GM23338 (cell line): ENCODE measurements around the gene FRK. TPM values are rescaled to one million over a fixed set of nuclear protein-coding genes. Genes with fewer than 3 reads are reported as not detected.

ENCODE experiments used
- ATAC-seq: fragments of 200-7000 bp; cut with Tn5 transposase; 3 replicates; pipeline ENCODE4 v1.9.1; 2020
- DNase-seq: peaks from one replicate; pipeline ENCODE4 v3.0.0-alpha.2; 2015; ENCODE audit warnings: low spot score
- H2AFZ ChIP-seq: fragments of 200-600 bp; sonication (generic); 2 replicates; pipeline ENCODE4 v1.8.0; 2016; ENCODE audit warnings: antibody characterized with exemption, mild to moderate bottlenecking, moderate library complexity
- H3F3A ChIP-seq: fragments of 200-600 bp; sonication (generic); replicated peaks from 2 replicates; pipeline ENCODE4 v1.8.0; 2017; ENCODE audit warnings: antibody characterized with exemption, mixed run types, low read depth
- H3K27ac ChIP-seq: fragments of 200-600 bp; sonication (generic); 2 replicates; pipeline ENCODE4 v1.6.1; 2016; ENCODE audit warnings: low read depth
- H3K27me3 ChIP-seq: fragments of 200-600 bp; sonication (generic); 2 replicates; pipeline ENCODE4 v1.8.0; 2016; ENCODE audit warnings: mild to moderate bottlenecking, mixed run types, moderate library complexity; ENCODE audit not compliant: insufficient read depth
- H3K36me3 ChIP-seq: fragments of 200-600 bp; sonication (generic); 2 replicates; pipeline ENCODE4 v1.8.0; 2016; ENCODE audit warnings: mild to moderate bottlenecking; ENCODE audit not compliant: insufficient read depth
- H3K4me1 ChIP-seq: fragments of 200-600 bp; sonication (generic); 2 replicates; pipeline ENCODE4 v1.8.0; 2016; ENCODE audit warnings: mild to moderate bottlenecking, moderate library complexity; ENCODE audit not compliant: insufficient read depth
- H3K4me2 ChIP-seq: fragments of 200-600 bp; sonication (generic); 2 replicates; pipeline ENCODE4 v1.7.1; 2017; ENCODE audit warnings: mixed run types
- H3K4me3 ChIP-seq: fragments of 200-600 bp; sonication (generic); 2 replicates; pipeline ENCODE4 v1.6.1; 2016; ENCODE audit warnings: mixed run types
- H3K79me2 ChIP-seq: fragments of 200-600 bp; sonication (generic); replicated peaks from 2 replicates; pipeline ENCODE4 v1.8.0; 2017; ENCODE audit warnings: mild to moderate bottlenecking; ENCODE audit not compliant: insufficient read depth
- H3K9me2 ChIP-seq: fragments of 200-600 bp; sonication (generic); 2 replicates; pipeline ENCODE4 v1.8.0; 2017; ENCODE audit not compliant: insufficient read depth
- H4K20me1 ChIP-seq: fragments of 200-600 bp; sonication (generic); replicated peaks from 2 replicates; pipeline ENCODE4 v1.8.0; 2017; ENCODE audit warnings: mild to moderate bottlenecking; ENCODE audit not compliant: insufficient read depth
- H3K27ac Mint-ChIP-seq: 2 replicates; pipeline ENCODE4 v1.8.0; 2020; ENCODE audit warnings: inconsistent platforms, mild to moderate bottlenecking, moderate library complexity, mixed read lengths
- H3K27me3 Mint-ChIP-seq: 3 replicates; pipeline ENCODE4 v1.8.0; 2022; ENCODE audit warnings: low read depth, mild to moderate bottlenecking, moderate library complexity, mixed read lengths, inconsistent platforms; ENCODE audit not compliant: insufficient read depth, poor library complexity
- H3K36me3 Mint-ChIP-seq: 3 replicates; pipeline ENCODE4 v1.8.0; 2021; ENCODE audit warnings: low read depth, mild to moderate bottlenecking, inconsistent platforms, moderate library complexity, mixed read lengths
- H3K4me1 Mint-ChIP-seq: 3 replicates; pipeline ENCODE4 v1.8.0; 2020; ENCODE audit warnings: mild to moderate bottlenecking, inconsistent platforms, mixed read lengths
- H3K4me3 Mint-ChIP-seq: 3 replicates; pipeline ENCODE4 v1.8.0; 2021; ENCODE audit warnings: moderate library complexity, mild to moderate bottlenecking, inconsistent platforms, mixed read lengths
- H3K9me3 Mint-ChIP-seq: 3 replicates; pipeline ENCODE4 v1.8.0; 2020; ENCODE audit warnings: moderate library complexity, mild to moderate bottlenecking, inconsistent platforms, mixed read lengths
- CREB1 ChIP-seq: fragments of 250-450 bp; sonication (Bioruptor Pico); IDR thresholded peaks from 2 replicates; pipeline ENCODE4 v1.5.0; 2020; ENCODE audit warnings: low read depth, mild to moderate bottlenecking, moderate library complexity
- EZH2 ChIP-seq: fragments of 200-600 bp; sonication (generic); IDR thresholded peaks from one replicate; pipeline ENCODE4 v1.8.0; 2017; ENCODE audit warnings: antibody characterized with exemption, mild to moderate bottlenecking, low read depth; ENCODE audit not compliant: unreplicated experiment
- STAT1 ChIP-seq: IDR thresholded peaks from one replicate; pipeline ENCODE4 v1.6.1; 2016; ENCODE audit warnings: antibody characterized with exemption; ENCODE audit not compliant: unreplicated experiment
- ZNF114 ChIP-seq: fragments of 250-450 bp; sonication (Bioruptor Pico); IDR thresholded peaks from 2 replicates; pipeline ENCODE4 v1.5.0; 2020; ENCODE audit warnings: mild to moderate bottlenecking, moderate library complexity
- ZNF331 ChIP-seq: fragments of 250-450 bp; sonication (Bioruptor Pico); IDR thresholded peaks from 2 replicates; pipeline ENCODE4 v1.5.0; 2020; ENCODE audit warnings: low read depth, mild to moderate bottlenecking, moderate library complexity
- polyA plus RNA-seq: library from polyadenylated mRNA; unstranded; fragments of >200 nt; fragmentation: Nextera tagmentation; extraction: Ambion mirVana; gene quantifications from 2 replicates; pipeline ENCODE4 v1.2.1, GENCODE V29; 2016
- total RNA-seq: library from RNA; depleted of rRNA; stranded (reverse); fragments of >200 nt; shearing (Covaris generic); gene quantifications from 2 replicates; pipeline ENCODE4 v1.2.3, GENCODE V29; 2014
- TF ChIP-seq, protein P1 (sequence below), 2 experiments: fragments of 200-600 bp in 1 of 2; sonication (generic) in 1 of 2; conservative IDR thresholded peaks; 2 replicates each; pipeline versions ENCODE4 v1.5.1 to v1.6.1; 2016 to 2017; ENCODE audit warnings: antibody characterized with exemption in 2 of 2, low read depth in 2 of 2, mild to moderate bottlenecking in 2 of 2, moderate library complexity in 1 of 2
- TF ChIP-seq, protein P2 (sequence below): fragments of 250-450 bp; sonication (Bioruptor Pico); IDR thresholded peaks from 2 replicates; pipeline ENCODE4 v1.5.0; 2020; ENCODE audit warnings: mild to moderate bottlenecking, moderate library complexity
- TF ChIP-seq, protein P3 (sequence below): IDR thresholded peaks from one replicate; pipeline ENCODE4 v1.6.1; 2018; ENCODE audit warnings: antibody characterized with exemption; ENCODE audit not compliant: unreplicated experiment

FRK gene
- total and polyA plus RNA-seq, 2 experiments from 2014 or later = 0.06 to 0.24 TPM

DNA sequence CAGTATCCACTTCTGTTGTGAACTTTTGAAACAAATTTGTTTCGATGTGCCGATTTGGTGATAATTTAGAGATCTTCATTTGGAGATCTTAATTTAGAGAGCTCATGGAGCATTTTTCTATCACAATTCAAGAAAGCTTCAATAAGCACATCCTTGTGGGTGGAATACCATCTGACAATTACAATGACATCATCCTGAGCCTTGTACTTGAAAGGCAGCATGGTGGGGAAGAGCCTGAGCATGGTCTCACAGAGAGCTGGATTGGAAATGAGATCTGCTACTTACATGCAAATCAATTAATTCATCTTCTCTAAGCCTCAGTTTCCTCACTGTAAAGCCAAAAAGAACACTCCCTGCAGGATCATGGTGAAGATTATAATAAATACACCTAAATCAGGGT lies 75.9 kb downstream of the FRK start:
- Histone ChIP-seq H3K9me2 (no peaks in the 10 kb centered on the region), H4K20me1 (no peaks in the 10 kb centered on the region), H3K4me3 (no peak overlapping the region), H3K27ac (no peak overlapping the region), H3K4me2 (no peak overlapping the region), H3K4me1 (no peaks in the 10 kb centered on the region), H3K27me3 (no peaks in the 10 kb centered on the region), H3K79me2 (no peaks in the 10 kb centered on the region), H2AFZ (no peak overlapping the region), H3K36me3 (no peaks in the 10 kb centered on the region), H3F3A (no peaks in the 10 kb centered on the region)
- TF ChIP-seq ZNF114 = no peak
- TF ChIP-seq, protein P1, sequence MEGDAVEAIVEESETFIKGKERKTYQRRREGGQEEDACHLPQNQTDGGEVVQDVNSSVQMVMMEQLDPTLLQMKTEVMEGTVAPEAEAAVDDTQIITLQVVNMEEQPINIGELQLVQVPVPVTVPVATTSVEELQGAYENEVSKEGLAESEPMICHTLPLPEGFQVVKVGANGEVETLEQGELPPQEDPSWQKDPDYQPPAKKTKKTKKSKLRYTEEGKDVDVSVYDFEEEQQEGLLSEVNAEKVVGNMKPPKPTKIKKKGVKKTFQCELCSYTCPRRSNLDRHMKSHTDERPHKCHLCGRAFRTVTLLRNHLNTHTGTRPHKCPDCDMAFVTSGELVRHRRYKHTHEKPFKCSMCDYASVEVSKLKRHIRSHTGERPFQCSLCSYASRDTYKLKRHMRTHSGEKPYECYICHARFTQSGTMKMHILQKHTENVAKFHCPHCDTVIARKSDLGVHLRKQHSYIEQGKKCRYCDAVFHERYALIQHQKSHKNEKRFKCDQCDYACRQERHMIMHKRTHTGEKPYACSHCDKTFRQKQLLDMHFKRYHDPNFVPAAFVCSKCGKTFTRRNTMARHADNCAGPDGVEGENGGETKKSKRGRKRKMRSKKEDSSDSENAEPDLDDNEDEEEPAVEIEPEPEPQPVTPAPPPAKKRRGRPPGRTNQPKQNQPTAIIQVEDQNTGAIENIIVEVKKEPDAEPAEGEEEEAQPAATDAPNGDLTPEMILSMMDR (conservative IDR thresholded peaks at IDR 0.05; ENCODE audit: low read depth in 2 of 2) = no peak
- no peak for TF ChIP-seq EZH2
- no peak for TF ChIP-seq ZNF331 (CRISPR knock-in tag)
- TF ChIP-seq CREB1 = no peak
- TF ChIP-seq, protein P2, sequence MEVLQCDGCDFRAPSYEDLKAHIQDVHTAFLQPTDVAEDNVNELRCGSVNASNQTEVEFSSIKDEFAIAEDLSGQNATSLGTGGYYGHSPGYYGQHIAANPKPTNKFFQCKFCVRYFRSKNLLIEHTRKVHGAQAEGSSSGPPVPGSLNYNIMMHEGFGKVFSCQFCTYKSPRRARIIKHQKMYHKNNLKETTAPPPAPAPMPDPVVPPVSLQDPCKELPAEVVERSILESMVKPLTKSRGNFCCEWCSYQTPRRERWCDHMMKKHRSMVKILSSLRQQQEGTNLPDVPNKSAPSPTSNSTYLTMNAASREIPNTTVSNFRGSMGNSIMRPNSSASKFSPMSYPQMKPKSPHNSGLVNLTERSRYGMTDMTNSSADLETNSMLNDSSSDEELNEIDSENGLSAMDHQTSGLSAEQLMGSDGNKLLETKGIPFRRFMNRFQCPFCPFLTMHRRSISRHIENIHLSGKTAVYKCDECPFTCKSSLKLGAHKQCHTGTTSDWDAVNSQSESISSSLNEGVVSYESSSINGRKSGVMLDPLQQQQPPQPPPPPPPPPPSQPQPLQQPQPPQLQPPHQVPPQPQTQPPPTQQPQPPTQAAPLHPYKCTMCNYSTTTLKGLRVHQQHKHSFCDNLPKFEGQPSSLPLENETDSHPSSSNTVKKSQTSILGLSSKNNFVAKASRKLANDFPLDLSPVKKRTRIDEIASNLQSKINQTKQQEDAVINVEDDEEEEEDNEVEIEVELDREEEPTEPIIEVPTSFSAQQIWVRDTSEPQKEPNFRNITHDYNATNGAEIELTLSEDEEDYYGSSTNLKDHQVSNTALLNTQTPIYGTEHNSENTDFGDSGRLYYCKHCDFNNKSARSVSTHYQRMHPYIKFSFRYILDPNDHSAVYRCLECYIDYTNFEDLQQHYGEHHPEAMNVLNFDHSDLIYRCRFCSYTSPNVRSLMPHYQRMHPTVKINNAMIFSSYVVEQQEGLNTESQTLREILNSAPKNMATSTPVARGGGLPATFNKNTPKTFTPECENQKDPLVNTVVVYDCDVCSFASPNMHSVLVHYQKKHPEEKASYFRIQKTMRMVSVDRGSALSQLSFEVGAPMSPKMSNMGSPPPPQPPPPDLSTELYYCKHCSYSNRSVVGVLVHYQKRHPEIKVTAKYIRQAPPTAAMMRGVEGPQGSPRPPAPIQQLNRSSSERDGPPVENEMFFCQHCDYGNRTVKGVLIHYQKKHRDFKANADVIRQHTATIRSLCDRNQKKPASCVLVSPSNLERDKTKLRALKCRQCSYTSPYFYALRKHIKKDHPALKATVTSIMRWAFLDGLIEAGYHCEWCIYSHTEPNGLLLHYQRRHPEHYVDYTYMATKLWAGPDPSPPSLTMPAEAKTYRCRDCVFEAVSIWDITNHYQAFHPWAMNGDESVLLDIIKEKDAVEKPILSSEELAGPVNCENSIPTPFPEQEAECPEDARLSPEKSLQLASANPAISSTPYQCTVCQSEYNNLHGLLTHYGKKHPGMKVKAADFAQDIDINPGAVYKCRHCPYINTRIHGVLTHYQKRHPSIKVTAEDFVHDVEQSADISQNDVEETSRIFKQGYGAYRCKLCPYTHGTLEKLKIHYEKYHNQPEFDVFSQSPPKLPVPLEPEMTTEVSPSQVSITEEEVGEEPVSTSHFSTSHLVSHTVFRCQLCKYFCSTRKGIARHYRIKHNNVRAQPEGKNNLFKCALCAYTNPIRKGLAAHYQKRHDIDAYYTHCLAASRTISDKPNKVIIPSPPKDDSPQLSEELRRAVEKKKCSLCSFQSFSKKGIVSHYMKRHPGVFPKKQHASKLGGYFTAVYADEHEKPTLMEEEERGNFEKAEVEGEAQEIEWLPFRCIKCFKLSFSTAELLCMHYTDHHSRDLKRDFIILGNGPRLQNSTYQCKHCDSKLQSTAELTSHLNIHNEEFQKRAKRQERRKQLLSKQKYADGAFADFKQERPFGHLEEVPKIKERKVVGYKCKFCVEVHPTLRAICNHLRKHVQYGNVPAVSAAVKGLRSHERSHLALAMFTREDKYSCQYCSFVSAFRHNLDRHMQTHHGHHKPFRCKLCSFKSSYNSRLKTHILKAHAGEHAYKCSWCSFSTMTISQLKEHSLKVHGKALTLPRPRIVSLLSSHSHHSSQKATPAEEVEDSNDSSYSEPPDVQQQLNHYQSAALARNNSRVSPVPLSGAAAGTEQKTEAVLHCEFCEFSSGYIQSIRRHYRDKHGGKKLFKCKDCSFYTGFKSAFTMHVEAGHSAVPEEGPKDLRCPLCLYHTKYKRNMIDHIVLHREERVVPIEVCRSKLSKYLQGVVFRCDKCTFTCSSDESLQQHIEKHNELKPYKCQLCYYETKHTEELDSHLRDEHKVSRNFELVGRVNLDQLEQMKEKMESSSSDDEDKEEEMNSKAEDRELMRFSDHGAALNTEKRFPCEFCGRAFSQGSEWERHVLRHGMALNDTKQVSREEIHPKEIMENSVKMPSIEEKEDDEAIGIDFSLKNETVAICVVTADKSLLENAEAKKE (CRISPR knock-in tag) = no peak
- TF ChIP-seq STAT1 = no peak
- TF ChIP-seq, protein P3, sequence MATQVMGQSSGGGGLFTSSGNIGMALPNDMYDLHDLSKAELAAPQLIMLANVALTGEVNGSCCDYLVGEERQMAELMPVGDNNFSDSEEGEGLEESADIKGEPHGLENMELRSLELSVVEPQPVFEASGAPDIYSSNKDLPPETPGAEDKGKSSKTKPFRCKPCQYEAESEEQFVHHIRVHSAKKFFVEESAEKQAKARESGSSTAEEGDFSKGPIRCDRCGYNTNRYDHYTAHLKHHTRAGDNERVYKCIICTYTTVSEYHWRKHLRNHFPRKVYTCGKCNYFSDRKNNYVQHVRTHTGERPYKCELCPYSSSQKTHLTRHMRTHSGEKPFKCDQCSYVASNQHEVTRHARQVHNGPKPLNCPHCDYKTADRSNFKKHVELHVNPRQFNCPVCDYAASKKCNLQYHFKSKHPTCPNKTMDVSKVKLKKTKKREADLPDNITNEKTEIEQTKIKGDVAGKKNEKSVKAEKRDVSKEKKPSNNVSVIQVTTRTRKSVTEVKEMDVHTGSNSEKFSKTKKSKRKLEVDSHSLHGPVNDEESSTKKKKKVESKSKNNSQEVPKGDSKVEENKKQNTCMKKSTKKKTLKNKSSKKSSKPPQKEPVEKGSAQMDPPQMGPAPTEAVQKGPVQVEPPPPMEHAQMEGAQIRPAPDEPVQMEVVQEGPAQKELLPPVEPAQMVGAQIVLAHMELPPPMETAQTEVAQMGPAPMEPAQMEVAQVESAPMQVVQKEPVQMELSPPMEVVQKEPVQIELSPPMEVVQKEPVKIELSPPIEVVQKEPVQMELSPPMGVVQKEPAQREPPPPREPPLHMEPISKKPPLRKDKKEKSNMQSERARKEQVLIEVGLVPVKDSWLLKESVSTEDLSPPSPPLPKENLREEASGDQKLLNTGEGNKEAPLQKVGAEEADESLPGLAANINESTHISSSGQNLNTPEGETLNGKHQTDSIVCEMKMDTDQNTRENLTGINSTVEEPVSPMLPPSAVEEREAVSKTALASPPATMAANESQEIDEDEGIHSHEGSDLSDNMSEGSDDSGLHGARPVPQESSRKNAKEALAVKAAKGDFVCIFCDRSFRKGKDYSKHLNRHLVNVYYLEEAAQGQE = no peak
- ATAC-seq (no peak), DNase-seq (no peak)
- Mint-ChIP-seq H3K27me3 (no peaks in the 10 kb centered on the region), H3K9me3 (no peaks in the 10 kb centered on the region), H3K27ac (no peak overlapping the region), H3K4me3 (no peak overlapping the region), H3K36me3 (no peaks in the 10 kb centered on the region), H3K4me1 (peaks cover 2% of the 10 kb centered on the region; the same call in 2 of the 3 replicates)
